Lower lobe of right lung (tissue), 2 donors: ENCODE results near the gene LY86. TPM values are rescaled to one million over a fixed set of nuclear protein-coding genes. Genes with fewer than 3 reads are reported as not detected.

Source experiments
- ATAC-seq, 2 donors: fragments of 200-7000 bp; cut with Tn5 transposase; one replicate each; pipeline ENCODE4 v1.9.1; 2020 to 2022; ENCODE audit warnings: mild to moderate bottlenecking in 2 of 2, moderate library complexity in 2 of 2
- DNase-seq: peaks from one replicate; pipeline ENCODE4 v3.0.0-alpha.2; 2020
- H3K27ac ChIP-seq: fragments of 200-600 bp; one replicate; pipeline ENCODE4 v1.8.0; 2022
- H3K27me3 ChIP-seq: fragments of 200-600 bp; one replicate; pipeline ENCODE4 v1.8.0; 2022; ENCODE audit warnings: low read depth
- H3K36me3 ChIP-seq: fragments of 200-600 bp; one replicate; pipeline ENCODE4 v1.8.0; 2022; ENCODE audit warnings: mild to moderate bottlenecking
- H3K4me1 ChIP-seq: fragments of 200-600 bp; one replicate; pipeline ENCODE4 v1.8.0; 2022
- H3K4me3 ChIP-seq: fragments of 200-600 bp; one replicate; pipeline ENCODE4 v1.8.0; 2022; ENCODE audit warnings: mild to moderate bottlenecking
- H3K9me3 ChIP-seq: fragments of 200-600 bp; one replicate; pipeline ENCODE4 v1.8.0; 2022
- intact Hi-C: fragments of 100-400 bp; cut with DNase I; formaldehyde crosslinking; loops from one replicate; pipeline ENCODE4 v1.11.0; 2022
- total RNA-seq: library from RNA; stranded (reverse); fragmentation: NEBNext Ultra II Directional; extraction: Animal tissue kit (Norgen Biotek cat#: 25700); gene quantifications from one replicate; pipeline ENCODE4 v1.2.1, GENCODE V29; 2021
- TF ChIP-seq, protein P1 (sequence below): fragments of 200-600 bp; IDR thresholded peaks from one replicate; pipeline ENCODE4 v1.8.0; 2022; ENCODE audit warnings: antibody characterized with exemption, mild to moderate bottlenecking
- donor health status: DM: no; HTN: yes; CAD: no; lungs with severe emphysema.

Gene LY86
- total RNA-seq, 1 donor from 2014 or later, result 20.2 TPM

DNA sequence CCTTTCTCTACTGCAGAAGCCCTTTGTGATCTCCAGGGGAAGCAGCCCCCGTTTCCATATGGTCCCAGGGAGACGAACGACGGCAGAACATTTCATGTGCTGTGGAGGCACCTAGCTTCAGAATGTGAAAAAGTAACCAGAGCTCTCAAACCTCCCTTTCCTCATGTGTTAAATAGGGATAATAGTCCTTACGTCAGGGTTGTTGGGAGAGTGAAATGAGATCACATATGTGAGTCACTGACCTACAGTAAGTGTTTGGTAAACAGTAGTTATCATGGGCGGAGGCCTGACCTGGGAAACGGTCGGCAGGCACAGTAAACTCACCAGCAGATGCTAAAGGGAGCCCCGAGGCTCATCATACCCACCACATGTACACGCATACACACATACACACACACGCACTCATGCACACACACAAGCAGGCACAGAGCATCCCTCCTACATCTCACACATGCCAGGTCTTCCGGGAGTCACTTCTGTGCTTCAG, 89.7 kb downstream of the LY86 start:
- Histone ChIP-seq H3K4me3 (no peak overlapping the region), H3K27ac (peak overlapping the region; percentile 56), H3K4me1 (peaks cover 59% of the 10 kb centered on the region), H3K36me3 (no peaks in the 10 kb centered on the region), H3K27me3 (no peaks in the 10 kb centered on the region), H3K9me3 (no peaks in the 10 kb centered on the region)
- intact Hi-C loops, result no loop called here
- TF ChIP-seq, protein P1, sequence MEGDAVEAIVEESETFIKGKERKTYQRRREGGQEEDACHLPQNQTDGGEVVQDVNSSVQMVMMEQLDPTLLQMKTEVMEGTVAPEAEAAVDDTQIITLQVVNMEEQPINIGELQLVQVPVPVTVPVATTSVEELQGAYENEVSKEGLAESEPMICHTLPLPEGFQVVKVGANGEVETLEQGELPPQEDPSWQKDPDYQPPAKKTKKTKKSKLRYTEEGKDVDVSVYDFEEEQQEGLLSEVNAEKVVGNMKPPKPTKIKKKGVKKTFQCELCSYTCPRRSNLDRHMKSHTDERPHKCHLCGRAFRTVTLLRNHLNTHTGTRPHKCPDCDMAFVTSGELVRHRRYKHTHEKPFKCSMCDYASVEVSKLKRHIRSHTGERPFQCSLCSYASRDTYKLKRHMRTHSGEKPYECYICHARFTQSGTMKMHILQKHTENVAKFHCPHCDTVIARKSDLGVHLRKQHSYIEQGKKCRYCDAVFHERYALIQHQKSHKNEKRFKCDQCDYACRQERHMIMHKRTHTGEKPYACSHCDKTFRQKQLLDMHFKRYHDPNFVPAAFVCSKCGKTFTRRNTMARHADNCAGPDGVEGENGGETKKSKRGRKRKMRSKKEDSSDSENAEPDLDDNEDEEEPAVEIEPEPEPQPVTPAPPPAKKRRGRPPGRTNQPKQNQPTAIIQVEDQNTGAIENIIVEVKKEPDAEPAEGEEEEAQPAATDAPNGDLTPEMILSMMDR, result no peak
- ATAC-seq, result peak; percentile 46 to 47
- no peak for DNase-seq

DNA sequence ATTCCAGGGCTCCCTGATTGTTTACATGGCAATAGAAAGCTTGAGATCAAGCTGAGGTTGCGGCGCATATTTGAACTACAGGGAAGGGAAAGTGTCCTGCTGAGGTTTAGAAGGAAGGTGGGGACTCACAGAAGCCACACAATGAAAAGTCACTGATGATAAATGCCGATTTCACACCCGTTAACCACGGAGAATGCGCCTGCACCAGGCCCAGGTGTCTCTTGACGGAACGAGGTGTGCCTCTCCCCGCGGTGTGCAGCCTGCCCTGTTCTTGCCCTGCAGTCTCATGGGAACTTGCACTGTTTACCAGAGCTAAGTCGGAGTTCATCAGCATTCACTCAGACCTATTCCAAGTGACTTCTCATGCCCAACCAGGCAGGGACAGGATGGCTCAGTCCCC, 90.3 kb downstream of the LY86 start:
- H3K4me1 ChIP-seq, result peaks cover 65% of the 10 kb centered on the region

DNA sequence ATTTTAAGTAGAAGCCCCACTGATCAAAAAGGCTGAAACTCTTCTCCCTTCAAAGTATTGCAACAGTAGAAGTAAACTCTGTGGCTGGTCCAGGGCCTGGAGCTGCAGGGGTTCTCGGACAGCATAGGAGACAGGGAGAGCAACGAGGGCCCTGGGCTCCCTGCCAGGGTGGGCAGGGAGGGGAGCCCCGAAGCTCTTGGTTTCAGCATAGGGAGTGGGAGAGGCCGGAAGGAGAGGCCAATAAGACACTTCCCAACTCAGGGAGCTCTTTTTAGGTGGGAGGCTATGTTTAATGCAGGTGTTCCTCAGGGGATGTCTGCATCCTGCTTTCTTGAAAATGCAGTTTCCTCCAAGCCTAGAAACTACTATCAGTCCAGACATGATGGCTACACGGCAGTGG, 91.1 kb downstream of the LY86 start:
- peaks cover 69% of the 10 kb centered on the region for H3K4me1 ChIP-seq
- H3K27ac ChIP-seq, result peak overlapping the region; percentile 56

More for the DNA sequence above, 90.3 kb downstream of the LY86 start:
- no peak for ATAC-seq
- no peak for DNase-seq
- intact Hi-C loops, result no loop called here
- TF ChIP-seq, protein P1, result no peak
- Histone ChIP-seq H3K36me3 (no peaks in the 10 kb centered on the region), H3K9me3 (no peaks in the 10 kb centered on the region), H3K27me3 (no peaks in the 10 kb centered on the region), H3K4me3 (no peak overlapping the region), H3K27ac (peak overlapping the region; percentile 56)

DNA sequence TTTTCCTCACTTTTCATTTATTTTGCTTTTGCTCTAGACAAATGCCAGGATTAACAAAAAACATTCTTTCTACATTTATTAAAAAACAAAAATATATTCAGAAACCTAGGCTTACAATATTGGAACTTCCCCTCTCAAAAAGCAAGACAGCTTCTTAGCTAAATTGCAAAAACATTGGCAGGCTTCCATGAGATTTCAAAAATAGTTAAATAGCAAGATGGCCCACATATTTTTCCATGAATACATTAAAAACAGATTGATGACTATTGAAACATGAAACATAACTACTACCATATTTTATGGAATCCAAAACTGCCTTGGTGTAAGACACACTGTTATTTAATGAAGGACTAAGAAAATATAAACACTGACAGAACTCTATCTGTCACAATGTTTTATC, 92.0 kb downstream of the LY86 start:
- peaks cover 69% of the 10 kb centered on the region for H3K4me1 ChIP-seq

More for the DNA sequence above, 91.1 kb downstream of the LY86 start:
- no peak for DNase-seq
- Histone ChIP-seq H3K36me3 (no peaks in the 10 kb centered on the region), H3K9me3 (no peaks in the 10 kb centered on the region), H3K4me3 (no peak overlapping the region), H3K27me3 (no peaks in the 10 kb centered on the region)
- TF ChIP-seq, protein P1, result no peak
- no peak for ATAC-seq
- intact Hi-C loops, result no loop called here

DNA sequence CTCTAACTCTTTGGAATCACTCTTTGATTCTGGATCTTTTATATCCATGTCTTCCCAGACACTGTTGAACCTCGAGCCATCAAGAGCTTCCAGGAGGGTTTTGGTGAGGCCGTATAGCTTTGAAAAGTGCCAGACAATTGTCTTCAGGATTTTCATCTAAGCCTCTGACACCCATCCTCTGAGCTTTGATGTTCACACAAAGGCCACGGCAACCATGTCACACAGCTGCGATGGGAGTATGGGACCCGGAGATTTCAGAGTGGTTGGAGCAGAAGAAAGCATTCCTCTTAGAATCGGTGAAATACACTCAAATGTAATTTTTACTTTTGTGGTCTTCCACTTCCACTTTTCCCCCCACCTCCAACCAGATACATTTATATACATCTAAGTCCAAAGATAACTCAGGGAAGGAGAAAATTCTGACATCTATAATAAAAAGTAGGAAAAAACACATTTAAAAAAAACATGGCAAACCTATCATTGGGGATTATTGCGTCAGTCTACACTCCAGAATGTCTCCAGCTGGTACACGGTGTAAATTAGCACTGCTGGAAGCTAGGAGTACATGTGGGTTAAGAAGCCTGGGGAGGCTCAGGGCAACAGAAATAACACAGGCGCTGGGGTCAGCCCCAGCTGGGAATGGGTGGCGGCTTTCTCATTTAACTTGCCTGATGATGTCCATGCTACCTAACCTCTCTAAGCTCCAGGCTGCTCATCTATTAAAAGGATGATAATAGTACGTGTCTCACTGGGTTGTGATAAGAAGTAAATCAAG, 92.7 kb downstream of the LY86 start:
- peak overlapping the region; percentile 60 for H3K27ac ChIP-seq
- no peak for ATAC-seq

More for the DNA sequence above, 92.0 kb downstream of the LY86 start:
- DNase-seq (no peak), ATAC-seq (no peak)
- Histone ChIP-seq H3K27ac (no peak overlapping the region), H3K27me3 (no peaks in the 10 kb centered on the region), H3K9me3 (no peaks in the 10 kb centered on the region), H3K36me3 (no peaks in the 10 kb centered on the region), H3K4me3 (no peak overlapping the region)
- intact Hi-C loops, result no loop called here
- TF ChIP-seq, protein P1, result no peak

More for the DNA sequence above, 92.7 kb downstream of the LY86 start:
- Histone ChIP-seq H3K4me1 (peaks cover 72% of the 10 kb centered on the region), H3K36me3 (no peaks in the 10 kb centered on the region), H3K27me3 (no peaks in the 10 kb centered on the region), H3K9me3 (no peaks in the 10 kb centered on the region), H3K4me3 (no peak overlapping the region)
- no peak for DNase-seq
- intact Hi-C loops, result no loop called here
- TF ChIP-seq, protein P1, result no peak
